Muscle of leg (tissue), 11 donors: ENCODE results near the gene RHBDD3. TPM values are rescaled to one million over a fixed set of nuclear protein-coding genes. Genes with fewer than 3 reads are reported as not detected.

Experiments used
- DNase-seq: peaks from one replicate; pipeline ENCODE4 v3.0.0; 2013
- H3K27ac ChIP-seq: one replicate; pipeline ENCODE4 v1.5.1; 2013; ENCODE audit warnings: mild to moderate bottlenecking, low read length, control low read depth
- H3K27me3 ChIP-seq: one replicate; pipeline ENCODE4 v1.6.1; 2013; ENCODE audit warnings: low read length; ENCODE audit not compliant: control insufficient read depth, insufficient read depth
- H3K36me3 ChIP-seq: one replicate; pipeline ENCODE4 v1.6.1; 2013; ENCODE audit warnings: low read length; ENCODE audit not compliant: control insufficient read depth, insufficient read depth
- H3K4me1 ChIP-seq: one replicate; pipeline ENCODE4 v1.6.1; 2013; ENCODE audit warnings: low read length; ENCODE audit not compliant: control insufficient read depth, insufficient read depth
- H3K4me3 ChIP-seq: one replicate; pipeline ENCODE4 v1.5.1; 2013; ENCODE audit warnings: low read length, control low read depth
- H3K9me3 ChIP-seq: replicated peaks from 2 replicates; pipeline ENCODE4 v1.6.1; 2013; ENCODE audit warnings: low read depth, low read length; ENCODE audit not compliant: control insufficient read depth
- WGBS: methylation state at CpG from one replicate; pipeline ENCODE4 v1.1.5; 2013; ENCODE audit warnings: missing lambda C conversion rate; ENCODE audit not compliant: insufficient coverage; 5-methylcytosine and 5-hydroxymethylcytosine counted together
- polyA plus RNA-seq, 8 donors: library from polyadenylated mRNA; unstranded; fragments of 120-200 nt; gene quantifications; one replicate each; pipeline versions ENCODE4 v1.2.1 to v1.2.3, GENCODE V29; 2013; ENCODE audit warnings: inconsistent platforms in 1 of 8, low replicate concordance in 1 of 8; ENCODE audit not compliant: insufficient read length in 8 of 8, insufficient read depth in 1 of 8
- total RNA-seq: library from RNA; stranded (reverse); fragments of 120-200 nt; gene quantifications from one replicate; pipeline ENCODE4 v1.2.4, GENCODE V29; 2013

RHBDD3 gene
- total and polyA plus RNA-seq, 9 donors = 22.4 to 32.9 (median 27.8) TPM

GRCh38 chr22:29211066-29211465, 56.7 kb downstream of the RHBDD3 start:
- no peak for DNase-seq
- Histone ChIP-seq H3K4me3 (no peak overlapping the region), H3K36me3 (no peaks in the 10 kb centered on the region), H3K27ac (no peak overlapping the region), H3K27me3 (peaks cover 12% of the 10 kb centered on the region), H3K9me3 (no peaks in the 10 kb centered on the region), H3K4me1 (peaks cover 10% of the 10 kb centered on the region)
- WGBS = 77% methylated on average over 9 of the region's 11 CpGs

Other genes with a start within 250 kb of the RHBDD3 start
- 2.1 TPM for gene C22orf31, start 206.2 kb downstream of the RHBDD3 start, total RNA-seq
- gene C22orf31, start 206.2 kb downstream of the RHBDD3 start, polyA plus RNA-seq = 1 to 10 TPM; 1.1 to 3.0 (median 1.8) TPM
- 44.9 TPM for gene KREMEN1, start 194.9 kb downstream of the RHBDD3 start, total RNA-seq
- gene KREMEN1, start 194.9 kb downstream of the RHBDD3 start, polyA plus RNA-seq = 10 to 100 TPM; 61.2 to 96.6 (median 86.9) TPM
- 5.7 TPM for gene EMID1, start 62.1 kb downstream of the RHBDD3 start, total RNA-seq
- gene EMID1, start 62.1 kb downstream of the RHBDD3 start, polyA plus RNA-seq = 10 to 100 TPM in 1 of 8 donors, 1 to 10 TPM in 7; 5.2 to 20.4 (median 7.6) TPM
- 111 TPM for gene EWSR1, start 287 bp upstream of the RHBDD3 start, total RNA-seq
- 100 to 1,000 TPM; 169 to 207 (median 180) TPM for gene EWSR1, start 287 bp upstream of the RHBDD3 start, polyA plus RNA-seq
- 2.7 TPM for gene GAS2L1, start 38.7 kb upstream of the RHBDD3 start, total RNA-seq
- gene GAS2L1, start 38.7 kb upstream of the RHBDD3 start, polyA plus RNA-seq = 10 to 100 TPM; 10.5 to 15.4 (median 13.4) TPM
- 1.5 TPM for gene RASL10A, start 47.7 kb upstream of the RHBDD3 start, total RNA-seq
- gene RASL10A, start 47.7 kb upstream of the RHBDD3 start, polyA plus RNA-seq = 1 to 10 TPM; 1.7 to 3.5 (median 2.4) TPM
- 19.9 TPM for gene AP1B1, start 120.6 kb upstream of the RHBDD3 start, total RNA-seq
- 10 to 100 TPM; 22.5 to 33.6 (median 28.1) TPM for gene AP1B1, start 120.6 kb upstream of the RHBDD3 start, polyA plus RNA-seq
- gene RFPL1, start 170.6 kb upstream of the RHBDD3 start, total RNA-seq = not detected
- under 1 TPM in 3 of 8 donors, not detected in 5; 0.24 to 0.48 (median 0.33) TPM for gene RFPL1, start 170.6 kb upstream of the RHBDD3 start, polyA plus RNA-seq
- 0.58 TPM for gene NEFH, start 212.2 kb upstream of the RHBDD3 start, total RNA-seq
- 1 to 10 TPM in 7 of 8 donors, under 1 TPM in 1; 0.14 to 5.1 (median 3.2) TPM for gene NEFH, start 212.2 kb upstream of the RHBDD3 start, polyA plus RNA-seq